GM12873 (cell line): Measurements from ENCODE around the gene RLN3.

Experiments used
- TF ChIP-seq, protein P1 (sequence below): IDR thresholded peaks from 2 replicates; pipeline ENCODE4 v1.5.1; 2012; ENCODE audit warnings: low read depth, mild to moderate bottlenecking, moderate library complexity, low read length, control low read depth; ENCODE audit not compliant: insufficient read depth; ENCODE audit errors: missing control alignments

The RLN3 gene

DNA sequence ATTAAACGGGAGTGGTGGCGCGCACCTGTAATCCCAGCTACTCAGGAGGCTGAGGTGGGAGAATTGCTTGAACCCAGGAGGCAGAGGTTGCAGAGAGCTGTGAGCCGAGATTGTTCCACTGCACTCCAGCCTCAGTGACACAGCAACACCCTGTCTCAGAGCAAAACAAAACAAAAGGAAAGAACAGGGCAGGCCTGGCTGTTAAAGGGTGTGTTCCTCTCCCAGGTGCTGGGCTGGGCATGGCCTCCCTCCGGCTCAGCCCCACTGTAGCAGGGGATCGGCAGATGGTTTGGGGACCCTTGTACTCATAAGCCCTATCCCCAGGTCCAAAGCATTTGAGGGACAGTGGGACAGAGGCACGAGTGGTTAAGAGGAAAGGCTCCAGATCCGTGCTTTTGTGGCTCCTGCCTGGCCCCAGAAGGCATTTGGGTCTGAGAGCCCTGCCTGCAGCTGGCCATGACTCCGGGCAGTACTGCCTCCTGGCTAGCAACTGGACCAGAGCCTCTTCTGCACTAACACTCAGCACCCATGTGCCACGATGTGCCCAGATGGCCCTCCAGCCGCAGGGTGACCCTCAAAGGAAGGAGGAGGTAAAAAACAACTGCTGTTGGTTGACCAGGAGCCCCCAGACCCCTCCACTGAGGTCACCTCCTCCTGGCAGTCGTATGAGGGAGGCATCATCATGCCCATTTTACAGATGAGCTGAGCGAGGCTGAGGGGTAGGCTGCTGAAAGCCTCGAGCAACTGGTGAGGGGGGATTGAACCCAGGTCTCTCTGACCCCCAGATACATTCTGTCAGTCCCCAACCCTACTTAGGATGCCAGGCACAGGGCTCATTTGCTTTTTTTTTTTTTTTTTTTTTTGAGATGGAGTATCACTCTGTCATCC lies 31.8 kb upstream of the RLN3 start:
- TF ChIP-seq, protein P1, sequence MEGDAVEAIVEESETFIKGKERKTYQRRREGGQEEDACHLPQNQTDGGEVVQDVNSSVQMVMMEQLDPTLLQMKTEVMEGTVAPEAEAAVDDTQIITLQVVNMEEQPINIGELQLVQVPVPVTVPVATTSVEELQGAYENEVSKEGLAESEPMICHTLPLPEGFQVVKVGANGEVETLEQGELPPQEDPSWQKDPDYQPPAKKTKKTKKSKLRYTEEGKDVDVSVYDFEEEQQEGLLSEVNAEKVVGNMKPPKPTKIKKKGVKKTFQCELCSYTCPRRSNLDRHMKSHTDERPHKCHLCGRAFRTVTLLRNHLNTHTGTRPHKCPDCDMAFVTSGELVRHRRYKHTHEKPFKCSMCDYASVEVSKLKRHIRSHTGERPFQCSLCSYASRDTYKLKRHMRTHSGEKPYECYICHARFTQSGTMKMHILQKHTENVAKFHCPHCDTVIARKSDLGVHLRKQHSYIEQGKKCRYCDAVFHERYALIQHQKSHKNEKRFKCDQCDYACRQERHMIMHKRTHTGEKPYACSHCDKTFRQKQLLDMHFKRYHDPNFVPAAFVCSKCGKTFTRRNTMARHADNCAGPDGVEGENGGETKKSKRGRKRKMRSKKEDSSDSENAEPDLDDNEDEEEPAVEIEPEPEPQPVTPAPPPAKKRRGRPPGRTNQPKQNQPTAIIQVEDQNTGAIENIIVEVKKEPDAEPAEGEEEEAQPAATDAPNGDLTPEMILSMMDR = no peak

DNA sequence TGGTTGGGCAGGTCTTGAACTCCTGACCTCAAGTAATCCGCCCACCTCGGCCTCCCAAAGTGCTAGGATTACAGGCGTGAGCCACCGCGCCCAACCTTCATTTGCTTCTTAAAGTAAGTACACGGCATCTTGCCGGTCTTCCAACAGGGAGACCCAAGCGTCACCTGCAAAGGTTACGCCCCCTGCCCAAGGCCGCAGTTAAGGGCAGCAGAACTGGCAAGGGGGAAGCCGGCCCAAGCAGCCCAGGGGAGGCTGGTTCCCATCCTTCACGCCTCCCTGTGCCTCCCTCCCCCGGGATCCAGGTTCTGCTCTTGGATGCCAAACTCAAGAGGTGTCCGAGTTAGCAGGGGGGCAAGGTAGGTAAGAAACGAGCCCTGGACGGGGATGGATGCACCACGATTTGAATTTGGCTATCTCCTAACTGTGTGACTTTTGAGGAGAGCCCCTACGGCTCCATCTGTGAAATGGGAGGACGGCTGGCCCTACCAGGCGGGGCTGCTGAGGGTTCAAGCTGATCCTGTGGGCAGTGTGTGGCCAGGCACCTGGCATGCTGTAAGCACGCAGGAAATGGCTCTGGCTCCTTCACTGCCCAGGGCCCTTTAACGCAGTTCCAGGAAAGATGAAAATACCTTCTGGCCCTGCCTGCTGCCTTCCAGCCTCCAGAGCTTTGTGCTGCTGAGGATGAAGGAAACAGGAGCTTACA lies 30.9 kb upstream of the RLN3 start:
- TF ChIP-seq, protein P1 = no peak

DNA sequence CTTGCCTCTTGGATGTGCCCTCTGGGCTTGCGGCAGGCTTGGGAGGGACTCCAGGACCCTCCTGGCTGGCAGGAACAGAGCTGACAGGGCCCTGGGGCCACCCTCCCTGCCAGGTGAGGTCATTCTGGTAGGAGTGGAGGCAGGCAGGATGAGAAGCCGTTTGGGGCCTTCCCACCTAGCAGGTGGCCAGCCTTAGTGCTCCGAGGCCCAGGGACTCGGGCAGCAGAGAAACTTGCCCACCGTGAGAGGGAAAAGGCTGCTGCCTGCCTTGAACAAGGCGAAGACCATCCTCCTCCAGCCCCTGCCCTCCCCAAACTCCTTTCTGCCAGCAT lies 30.4 kb upstream of the RLN3 start:
- TF ChIP-seq, protein P1 = no peak

DNA sequence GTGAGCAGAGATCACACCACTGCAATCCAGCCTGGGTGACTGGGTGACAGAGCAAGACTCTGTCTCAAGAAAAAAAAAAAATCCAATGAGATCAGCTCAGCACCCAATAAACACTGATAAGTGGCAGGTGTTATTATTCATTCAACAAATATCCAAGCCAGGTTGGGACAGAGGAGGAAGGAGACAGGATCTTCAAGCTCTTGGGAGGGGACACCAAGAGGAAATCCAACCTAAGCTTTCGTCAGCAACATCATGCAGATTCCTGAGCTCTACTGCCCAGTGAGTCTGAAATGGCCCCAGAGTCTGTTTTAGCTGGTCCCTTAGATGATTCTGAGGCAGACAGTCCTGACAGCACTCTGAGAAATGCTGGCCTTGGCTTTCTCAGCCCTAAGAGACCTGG lies 29.5 kb upstream of the RLN3 start:
- TF ChIP-seq, protein P1 = no peak

DNA sequence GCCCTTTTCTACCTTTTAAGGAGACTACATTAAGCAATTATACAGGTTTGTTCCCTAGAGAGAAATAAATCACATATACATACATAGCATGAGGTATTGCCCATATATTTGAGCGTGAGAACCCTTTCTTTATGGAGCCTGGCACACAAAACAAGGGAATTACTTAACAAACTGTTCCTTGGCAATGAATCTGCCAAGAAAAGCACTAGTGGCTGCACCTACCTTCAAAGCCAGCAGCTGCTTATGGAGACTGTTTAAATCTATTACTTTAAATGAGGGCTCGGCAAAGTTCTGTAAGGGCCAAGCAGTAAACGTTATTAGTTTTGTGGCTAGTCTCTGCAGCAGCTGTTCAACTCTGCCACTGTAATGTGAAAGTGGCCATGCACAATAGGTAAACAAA lies 28.9 kb upstream of the RLN3 start:
- TF ChIP-seq, protein P1 = no peak

DNA sequence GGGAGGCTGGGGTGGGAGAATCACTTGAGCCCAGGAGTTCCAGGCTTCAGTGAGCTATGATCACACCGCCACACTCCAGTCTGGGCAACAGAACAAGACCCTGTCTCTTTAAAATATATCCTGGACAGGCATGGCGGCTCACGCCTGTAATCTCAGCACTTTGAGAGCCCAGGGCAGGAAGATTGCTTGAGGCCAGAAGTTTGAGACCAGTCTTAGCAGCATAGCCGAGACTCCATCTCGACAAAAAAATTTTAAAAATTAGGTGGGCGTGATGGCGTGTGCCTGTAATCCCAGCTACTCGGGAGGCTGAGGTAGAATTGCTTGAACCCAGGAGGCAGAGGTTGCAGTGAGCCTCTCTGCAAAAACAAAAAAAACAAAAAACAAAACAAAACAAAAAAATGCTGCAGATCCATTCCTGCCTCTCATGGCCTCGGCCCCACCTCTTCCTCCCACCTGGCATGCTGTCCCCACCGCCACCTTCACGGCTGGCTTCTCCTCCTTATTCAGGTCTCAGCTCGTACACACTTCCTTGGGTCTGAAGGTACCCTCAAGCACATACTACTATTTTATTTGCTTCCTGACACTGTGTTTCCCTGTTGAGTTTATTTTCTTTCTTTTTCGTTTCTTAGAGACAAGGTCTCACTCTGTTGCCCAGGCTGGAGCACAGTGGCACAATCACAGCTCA lies 27.1 kb upstream of the RLN3 start:
- TF ChIP-seq, protein P1 = no peak
